Measurements from ENCODE around the gene TMEM120B.
"Not testable (repeated sequence)": the region's sequence is repeated elsewhere in the genome, so short reads cannot be mapped to it uniquely, and the experiment has no call there.

The TMEM120B gene

GRCh38 chr12:121775501-121775900 is 62.9 kb downstream of the TMEM120B start:
- DNase-seq (ENCODE audit: low read depth): no peak

- DNase-seq (ENCODE audit: low read depth): peak; percentile 83
These were observed 63.9 kb downstream of the TMEM120B start for GRCh38 chr12:121776190-121777098.

- DNase-seq (ENCODE audit: low read depth): no peak
These were observed 66.2 kb downstream of the TMEM120B start for GRCh38 chr12:121778567-121779421.

GRCh38 chr12:121779422-121779895 is 66.9 kb downstream of the TMEM120B start:
- DNase-seq (ENCODE audit: low read depth): no peak

- no peak for DNase-seq (ENCODE audit: low read depth)
These were observed 67.9 kb downstream of the TMEM120B start for GRCh38 chr12:121780429-121780828.

GRCh38 chr12:121781484-121781997 is 69.0 kb downstream of the TMEM120B start:
- DNase-seq (ENCODE audit: low read depth): no peak

GRCh38 chr12:121781998-121782979 is 69.7 kb downstream of the TMEM120B start:
- no peak for DNase-seq (ENCODE audit: low read depth)

- DNase-seq (ENCODE audit: low read depth): no peak
These were observed 71.2 kb downstream of the TMEM120B start for GRCh38 chr12:121783766-121784165.

- no peak for DNase-seq (ENCODE audit: low read depth)
These were observed 71.9 kb downstream of the TMEM120B start for GRCh38 chr12:121784460-121784859.

- no peak for DNase-seq (ENCODE audit: low read depth)
These were observed 73.9 kb downstream of the TMEM120B start for GRCh38 chr12:121786440-121786825.

- no peak for DNase-seq (ENCODE audit: low read depth)
These were observed 74.8 kb downstream of the TMEM120B start for GRCh38 chr12:121787063-121788025.

GRCh38 chr12:121788176-121788818 is 75.7 kb downstream of the TMEM120B start:
- DNase-seq (ENCODE audit: low read depth): no peak

GRCh38 chr12:121789233-121789781 is 76.8 kb downstream of the TMEM120B start:
- no peak for DNase-seq (ENCODE audit: low read depth)

- DNase-seq (ENCODE audit: low read depth): peak; percentile 89
These were observed 77.5 kb downstream of the TMEM120B start for GRCh38 chr12:121789800-121790728.

GRCh38 chr12:121790785-121791184 is 78.2 kb downstream of the TMEM120B start:
- not testable (repeated sequence) for DNase-seq (ENCODE audit: low read depth)

- no peak for DNase-seq (ENCODE audit: low read depth)
These were observed 79.4 kb downstream of the TMEM120B start for GRCh38 chr12:121791671-121792551.

Measured in activated T-cell treated with anti-CD3 and anti-CD28 coated beads for 24 hours (primary cell).